Urinary bladder (tissue), 4 donors: Measurements from ENCODE around the gene RARRES1. TPM values are rescaled to one million over a fixed set of nuclear protein-coding genes. Genes with fewer than 3 reads are reported as not detected.
"Not testable (repeated sequence)": the region's sequence is repeated elsewhere in the genome, so short reads cannot be mapped to it uniquely, and the experiment has no call there.

Experiments used
- DNase-seq: peaks from one replicate; pipeline ENCODE4 v3.0.0-alpha.2; 2015; ENCODE audit errors: extremely low spot score
- H3K27ac ChIP-seq: one replicate; pipeline ENCODE4 v1.5.1; 2013; ENCODE audit warnings: low read depth, mild to moderate bottlenecking, moderate library complexity
- H3K36me3 ChIP-seq: one replicate; pipeline ENCODE4 v1.6.1; 2013; ENCODE audit warnings: mild to moderate bottlenecking, moderate library complexity; ENCODE audit not compliant: insufficient read depth
- H3K4me1 ChIP-seq: one replicate; pipeline ENCODE4 v1.6.1; 2013; ENCODE audit warnings: mild to moderate bottlenecking, moderate library complexity; ENCODE audit not compliant: insufficient read depth
- H3K4me3 ChIP-seq: one replicate; pipeline ENCODE4 v1.5.1; 2013; ENCODE audit warnings: low read depth, low read length
- WGBS: extraction: QIAGEN DNeasy Blood & Tissue Kit; methylation state at CpG from one replicate; pipeline ENCODE4 v1.1.7; 2013; 5-methylcytosine and 5-hydroxymethylcytosine counted together
- polyA plus RNA-seq: library from polyadenylated mRNA; stranded (reverse); fragments of 200-250 nt; gene quantifications from one replicate; pipeline ENCODE4 v1.2.3, GENCODE V29; 2013
- total RNA-seq: library from RNA; depleted of rRNA; stranded (reverse); fragments of >200 nt; gene quantifications from one replicate; pipeline ENCODE4 v1.2.3, GENCODE V29; 2014
- donor health status: healthy with polysubstance abuse.
- donor health status: healthy.

Gene RARRES1
- total and polyA plus RNA-seq, 2 donors: 26.3 to 67.0 TPM

DNA sequence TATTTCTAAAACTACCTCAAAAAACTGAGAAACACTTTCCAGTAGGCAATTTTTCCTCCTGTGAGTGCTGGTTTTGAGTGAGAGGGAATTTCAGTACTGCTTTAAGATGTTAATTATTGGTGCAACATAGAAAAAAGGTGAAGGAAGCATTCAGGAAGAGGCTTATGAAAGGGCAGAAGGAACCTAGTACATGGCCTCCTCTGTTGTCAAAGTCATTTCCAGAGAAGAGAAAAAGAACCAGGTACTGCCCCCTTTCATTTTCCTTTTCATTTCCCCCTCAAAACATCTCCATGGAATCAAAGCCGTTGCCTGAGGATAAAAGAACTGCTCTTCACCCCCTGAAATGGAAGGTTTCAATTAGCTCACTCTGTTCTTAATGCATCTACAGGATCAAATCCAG lies 19.8 kb downstream of the RARRES1 start:
- DNase-seq: no peak
- no peaks in the 10 kb centered on the region for H3K4me1 ChIP-seq
- H3K27ac ChIP-seq: no peak overlapping the region
- WGBS: 85% methylated on average over 1 of the region's 1 CpG
- no peak overlapping the region for H3K4me3 ChIP-seq
- peaks cover 2% of the 10 kb centered on the region for H3K36me3 ChIP-seq

DNA sequence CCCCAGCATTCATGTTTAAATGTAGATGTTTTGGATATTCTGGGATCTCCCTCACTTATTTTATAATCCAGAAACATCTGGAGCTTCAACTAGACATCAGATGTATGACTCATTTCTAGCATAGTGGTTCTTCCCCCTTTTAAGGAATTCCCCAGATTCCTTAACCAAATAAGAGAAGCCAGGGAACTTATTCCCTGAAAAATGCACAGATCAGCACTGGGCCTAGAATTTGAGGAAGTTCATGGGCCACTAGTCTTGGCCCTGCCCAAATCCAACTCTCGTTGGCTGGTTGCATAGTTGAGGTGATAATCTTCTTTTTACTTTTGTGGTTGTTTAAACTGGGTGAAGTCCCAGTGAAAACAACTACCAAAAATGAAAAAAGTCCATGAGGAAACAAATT lies 20.4 kb downstream of the RARRES1 start:
- H3K27ac ChIP-seq: no peak overlapping the region
- 35% methylated on average over 1 of the region's 1 CpG for whole genome bisulfite sequencing

DNA sequence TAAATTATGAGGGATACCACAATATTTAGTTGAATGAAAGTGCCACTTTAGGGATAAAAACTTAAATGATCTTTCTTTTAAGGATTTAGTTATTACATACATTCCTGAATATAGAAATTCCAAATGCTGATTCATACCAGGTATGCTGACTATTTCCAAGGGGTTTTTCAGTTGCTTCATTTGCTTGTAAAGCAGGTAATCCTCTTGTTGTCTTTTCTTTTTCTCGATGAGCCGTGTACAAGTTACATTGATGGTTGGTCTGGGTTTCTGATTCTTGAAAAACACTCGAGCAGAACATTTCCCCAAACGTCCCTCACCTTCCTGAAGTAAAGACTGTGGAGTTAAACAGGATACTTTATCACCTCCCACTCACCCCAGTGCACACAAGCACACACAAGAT lies 21.7 kb downstream of the RARRES1 start:
- H3K4me1 ChIP-seq: no peaks in the 10 kb centered on the region
- no peak overlapping the region for H3K27ac ChIP-seq
- WGBS: 86% methylated on average over 4 of the region's 4 CpGs
- H3K4me3 ChIP-seq: no peak overlapping the region
- H3K36me3 ChIP-seq: peaks cover 2% of the 10 kb centered on the region
- DNase-seq: no peak

More for the DNA sequence above, 20.4 kb downstream of the RARRES1 start:
- Histone ChIP-seq H3K4me3 (no peak overlapping the region), H3K4me1 (no peaks in the 10 kb centered on the region), H3K36me3 (peaks cover 2% of the 10 kb centered on the region)
- DNase-seq: no peak

DNA sequence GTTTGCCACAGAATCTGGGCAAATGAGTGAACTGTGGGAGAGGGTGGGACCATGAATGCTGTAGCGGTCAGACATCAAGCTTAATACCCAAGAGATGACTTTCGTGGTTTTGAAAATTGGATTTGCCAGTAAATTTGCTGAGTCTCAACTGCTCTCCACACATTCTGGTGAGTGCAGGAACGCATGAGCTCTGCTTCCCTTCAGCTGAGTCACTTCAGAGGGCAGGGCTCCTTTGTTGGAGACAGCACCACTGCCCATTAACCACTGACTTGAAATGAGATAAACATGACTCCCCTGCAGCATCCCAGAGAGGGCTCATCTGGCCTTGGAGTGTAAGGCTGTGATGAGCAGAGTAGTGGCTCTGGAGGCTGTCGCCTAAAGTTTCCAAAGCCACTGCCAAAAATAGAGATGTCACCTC lies 22.6 kb downstream of the RARRES1 start:
- WGBS: 73% methylated on average over 4 of the region's 4 CpGs
- H3K36me3 ChIP-seq: peaks cover 2% of the 10 kb centered on the region

DNA sequence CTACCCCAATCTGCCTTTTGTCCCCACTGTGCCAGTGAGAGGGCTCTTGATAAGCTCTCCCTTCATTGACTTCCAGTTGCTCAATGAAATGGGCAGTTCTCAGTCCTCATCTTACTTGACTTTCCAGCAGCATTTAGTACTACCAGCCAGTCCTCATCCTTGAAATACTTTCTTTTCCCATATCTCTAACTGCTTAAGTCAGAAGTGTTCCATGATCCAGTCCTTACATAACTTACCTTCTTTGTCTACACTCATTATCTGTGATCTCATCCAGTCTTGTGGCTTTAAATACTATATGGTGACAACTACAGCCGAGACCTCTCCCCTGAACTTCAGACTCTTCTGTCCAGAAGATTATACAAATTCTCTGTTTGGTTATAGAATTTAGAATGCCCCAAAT lies 28.7 kb downstream of the RARRES1 start:
- no peak overlapping the region for H3K27ac ChIP-seq
- 72% methylated on average over 1 of the region's 1 CpG for WGBS
- H3K36me3 ChIP-seq: peaks cover 2% of the 10 kb centered on the region

More for the DNA sequence above, 22.6 kb downstream of the RARRES1 start:
- H3K27ac ChIP-seq: no peak overlapping the region
- no peak for DNase-seq
- H3K4me1 ChIP-seq: no peaks in the 10 kb centered on the region
- no peak overlapping the region for H3K4me3 ChIP-seq

DNA sequence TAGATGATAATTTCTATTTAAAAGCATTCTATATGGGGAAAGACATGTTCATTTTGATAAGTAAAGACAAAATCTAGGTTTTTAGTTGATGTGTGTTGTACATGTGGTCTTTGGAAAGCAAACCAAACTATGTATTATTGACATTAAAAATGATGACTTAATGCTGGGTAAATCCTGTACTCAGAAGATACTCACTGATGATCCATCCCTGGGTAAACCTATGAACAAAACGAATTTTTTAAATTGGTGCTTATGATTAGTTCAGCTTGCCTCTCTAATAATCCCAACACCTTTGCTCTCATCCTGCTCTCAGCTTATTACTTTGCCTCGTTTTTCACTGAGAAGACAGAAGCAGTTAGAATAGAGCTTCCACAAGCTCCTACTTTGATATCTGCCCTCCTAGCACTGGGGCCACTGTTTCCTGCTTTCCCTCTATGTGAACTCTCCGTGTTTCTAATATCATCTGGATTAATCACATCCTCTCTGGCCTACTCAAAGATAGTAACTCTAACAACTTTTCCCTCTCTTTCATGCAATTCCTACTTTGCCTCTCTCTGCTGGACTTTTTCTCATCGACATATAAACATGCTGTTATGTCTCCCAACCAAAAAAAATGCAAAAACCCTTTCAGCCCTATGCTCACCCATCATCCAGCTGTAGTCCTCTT lies 29.3 kb downstream of the RARRES1 start:
- 73% methylated on average over 4 of the region's 4 CpGs for WGBS
- Histone ChIP-seq H3K36me3 (no peaks in the 10 kb centered on the region), H3K27ac (no peak overlapping the region), H3K4me1 (no peaks in the 10 kb centered on the region), H3K4me3 (no peak overlapping the region)
- DNase-seq: no peak

More for the DNA sequence above, 28.7 kb downstream of the RARRES1 start:
- Histone ChIP-seq H3K4me3 (no peak overlapping the region), H3K4me1 (no peaks in the 10 kb centered on the region)
- no peak for DNase-seq

DNA sequence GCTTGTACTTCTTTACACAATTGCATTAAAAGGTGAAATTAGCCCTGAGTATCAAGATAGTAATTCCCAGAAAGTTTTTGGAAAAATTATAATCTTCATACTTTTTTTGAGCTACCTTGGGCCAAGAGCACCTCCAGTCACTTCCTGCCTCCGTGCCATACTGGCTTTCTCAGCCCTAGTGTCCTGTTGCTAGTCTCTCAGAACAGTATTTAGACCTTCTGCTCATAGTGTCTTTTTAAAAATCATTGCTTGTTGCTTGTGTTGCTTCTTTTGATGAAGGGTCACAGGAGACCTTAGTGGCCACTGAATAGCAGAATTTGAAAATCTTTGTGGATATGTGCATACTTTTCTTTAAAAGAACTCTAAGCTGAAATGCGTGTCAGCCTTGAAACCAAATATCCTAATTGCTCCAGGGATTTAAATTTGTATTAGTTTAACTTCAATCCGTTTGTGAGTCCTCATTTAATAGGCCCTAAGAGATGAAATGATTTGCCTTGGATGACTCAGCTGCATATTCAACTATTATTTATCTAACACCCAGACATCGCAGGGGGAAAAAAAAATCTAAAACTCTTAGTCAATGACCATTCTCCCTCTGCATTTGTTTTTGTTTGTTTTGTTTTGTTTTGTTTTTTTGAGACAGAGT lies 30.7 kb downstream of the RARRES1 start:
- Histone ChIP-seq H3K27ac (no peak overlapping the region), H3K36me3 (no peaks in the 10 kb centered on the region), H3K4me3 (no peak overlapping the region), H3K4me1 (no peaks in the 10 kb centered on the region)
- 68% methylated on average over 4 of the region's 4 CpGs for WGBS
- no peak for DNase-seq

DNA sequence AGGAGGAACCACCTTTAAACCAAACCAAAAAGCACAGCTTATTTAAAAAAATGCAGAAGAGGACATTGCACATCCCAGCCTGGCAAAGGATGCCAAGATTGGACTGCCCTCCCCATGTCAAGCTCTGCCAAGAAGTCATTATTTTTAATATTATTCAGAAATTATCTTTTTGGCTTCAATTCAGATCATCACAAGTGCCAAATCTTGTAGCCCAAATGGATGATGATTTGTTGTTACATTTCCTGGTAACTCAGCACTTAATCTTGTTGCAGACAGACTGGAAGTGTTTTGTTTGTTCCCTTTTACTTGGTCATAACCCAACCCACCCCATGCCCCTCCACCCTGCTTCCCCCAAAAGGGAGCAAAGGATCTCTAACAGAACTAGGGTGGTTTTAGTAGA lies 31.7 kb downstream of the RARRES1 start:
- H3K4me1 ChIP-seq: no peaks in the 10 kb centered on the region
- DNase-seq: no peak
- no peaks in the 10 kb centered on the region for H3K36me3 ChIP-seq
- no peak overlapping the region for H3K27ac ChIP-seq
- H3K4me3 ChIP-seq: no peak overlapping the region

DNA sequence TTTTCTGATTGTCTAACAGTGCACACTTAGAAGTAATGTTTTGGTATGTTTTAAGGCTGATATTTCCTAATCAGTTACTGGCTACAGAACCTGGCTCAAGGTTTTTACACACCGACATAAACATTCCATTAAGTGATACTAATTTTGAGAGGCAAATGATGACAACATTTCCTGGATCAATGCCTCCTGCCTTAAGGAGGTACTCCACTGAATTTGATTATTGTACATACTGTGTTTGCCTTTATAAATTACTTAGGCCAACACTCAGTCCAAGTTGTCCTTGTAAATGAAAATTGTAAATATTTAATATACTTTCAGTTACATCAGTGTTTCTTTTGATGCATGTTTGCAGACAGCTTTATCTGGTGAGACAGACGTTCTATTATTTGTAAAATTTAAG lies 35.6 kb downstream of the RARRES1 start:
- Histone ChIP-seq H3K36me3 (peaks cover 1% of the 10 kb centered on the region), H3K4me3 (no peak overlapping the region), H3K27ac (no peak overlapping the region), H3K4me1 (no peaks in the 10 kb centered on the region)
- WGBS: 38% methylated on average over 2 of the region's 2 CpGs
- DNase-seq: no peak

DNA sequence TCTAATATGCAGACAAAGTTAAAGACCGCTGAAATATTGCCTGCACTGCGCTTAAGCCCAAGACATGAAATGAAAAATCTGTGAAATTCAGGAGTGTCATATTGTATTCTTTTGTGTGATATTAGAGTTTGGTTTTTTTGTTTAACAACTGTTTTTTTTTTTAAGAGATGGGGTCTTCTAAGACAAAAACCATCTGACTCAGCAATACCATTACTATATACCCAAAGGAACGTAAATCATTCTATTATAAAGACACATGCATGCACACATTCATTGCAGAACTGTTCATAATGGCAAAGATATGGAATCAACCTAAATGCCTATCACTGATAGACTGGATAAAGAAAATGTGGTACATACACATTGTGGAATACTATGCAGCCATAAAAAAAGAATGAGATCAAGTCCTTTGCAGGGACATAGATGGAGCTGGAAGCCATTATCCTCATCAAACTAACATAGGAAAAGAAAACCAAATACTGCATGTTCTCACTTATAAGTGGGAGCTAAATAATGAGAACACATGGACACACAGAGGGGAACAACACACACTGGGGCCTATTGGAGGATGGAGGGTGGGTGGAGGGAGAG lies 38.3 kb downstream of the RARRES1 start:
- not testable (repeated sequence) for H3K36me3 ChIP-seq, DNase-seq, H3K27ac ChIP-seq, H3K4me1 ChIP-seq, H3K4me3 ChIP-seq
- WGBS: 82% methylated on average over 3 of the region's 3 CpGs

DNA sequence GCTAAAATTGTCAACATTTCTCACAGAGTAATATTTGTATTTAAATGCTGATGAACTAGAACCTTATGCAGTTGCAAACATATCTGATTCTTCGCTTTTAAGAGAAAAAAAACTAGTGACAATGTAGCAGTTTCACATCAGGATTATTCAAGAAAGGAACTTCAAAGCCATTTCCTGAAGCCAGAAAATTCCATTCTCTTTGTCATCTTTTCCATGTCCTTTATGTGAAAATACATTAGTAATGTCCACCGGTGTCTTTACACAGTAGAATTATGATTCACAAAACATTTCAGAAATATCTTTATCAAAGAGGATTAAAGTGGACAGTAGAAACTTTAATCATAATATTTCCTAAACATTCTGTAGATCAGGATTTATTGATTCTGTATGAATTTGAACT lies 47.1 kb downstream of the RARRES1 start:
- WGBS: 90% methylated on average over 2 of the region's 2 CpGs

DNA sequence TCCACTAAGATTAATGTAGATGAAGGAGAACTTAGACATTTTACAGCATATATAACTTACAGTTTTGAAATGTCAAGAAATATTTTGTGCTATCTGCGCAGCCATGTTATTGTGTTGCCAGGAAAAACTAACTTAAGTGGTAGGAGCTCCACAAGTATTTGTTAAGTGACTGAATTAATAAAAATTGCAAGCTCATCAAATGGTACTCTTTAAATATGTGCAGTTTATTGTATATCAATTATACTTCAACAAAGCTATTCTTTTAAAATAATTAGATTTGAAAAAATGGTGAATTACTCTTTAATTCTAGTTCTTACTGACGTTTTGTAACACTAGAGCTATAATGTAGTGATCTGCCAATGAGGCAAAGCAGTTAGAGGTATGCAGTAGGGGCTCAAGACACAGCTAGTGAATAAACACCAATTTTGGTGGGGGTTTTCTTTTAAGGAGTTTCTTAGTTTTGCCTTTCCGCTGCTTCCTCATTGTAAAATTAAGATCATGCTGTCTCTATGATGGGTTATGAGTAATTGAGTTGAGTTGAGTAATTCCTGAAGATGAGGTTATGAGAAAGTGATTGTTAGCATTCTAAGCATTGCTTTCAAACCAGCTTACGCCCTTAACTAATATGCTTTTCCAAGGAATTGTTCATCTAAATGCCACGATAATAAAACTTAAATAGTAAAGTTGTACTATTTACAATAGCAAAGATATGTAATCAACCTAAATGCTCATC lies 48.9 kb downstream of the RARRES1 start:
- Histone ChIP-seq H3K4me1 (no peaks in the 10 kb centered on the region), H3K27ac (no peak overlapping the region), H3K4me3 (no peak overlapping the region), H3K36me3 (peaks cover 2% of the 10 kb centered on the region)
- 85% methylated on average over 5 of the region's 5 CpGs for WGBS
- DNase-seq: no peak

More for the DNA sequence above, 47.1 kb downstream of the RARRES1 start:
- Histone ChIP-seq H3K4me1 (no peaks in the 10 kb centered on the region), H3K27ac (no peak overlapping the region), H3K36me3 (peaks cover 2% of the 10 kb centered on the region), H3K4me3 (no peak overlapping the region)
- DNase-seq: no peak

DNA sequence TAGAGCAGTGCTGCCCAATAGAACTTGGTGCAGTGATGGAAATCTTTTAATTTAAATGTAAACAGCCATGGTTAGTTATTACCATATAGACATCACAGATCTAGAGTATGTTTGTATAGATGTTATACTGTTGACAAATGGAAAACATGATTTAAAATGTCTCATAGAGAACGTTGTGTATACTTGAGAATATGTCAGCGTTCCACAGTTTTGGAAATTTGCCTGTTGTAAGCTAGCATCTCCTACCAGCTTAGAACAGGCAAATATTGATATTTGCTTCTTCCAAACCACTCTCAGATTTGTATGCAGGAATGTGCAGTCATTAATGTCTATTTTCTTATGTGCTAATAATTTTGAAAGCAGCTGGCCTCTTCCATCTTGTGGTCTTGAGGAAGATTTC lies 51.4 kb downstream of the RARRES1 start:
- H3K36me3 ChIP-seq: peaks cover 2% of the 10 kb centered on the region
- DNase-seq: no peak
- no peak overlapping the region for H3K27ac ChIP-seq
- WGBS: 72% methylated on average over 2 of the region's 2 CpGs
- no peak overlapping the region for H3K4me3 ChIP-seq
- H3K4me1 ChIP-seq: no peaks in the 10 kb centered on the region
